Right lobe of liver (tissue), 6 donors: ENCODE measurements around the gene AMPD3. TPM values are rescaled to one million over a fixed set of nuclear protein-coding genes. Genes with fewer than 3 reads are reported as not detected.
A peak's percentile ranks its signal among the peaks of the same experiment; 100 is the strongest.
"Not testable (repeated sequence)": the region's sequence is repeated elsewhere in the genome, so short reads cannot be mapped to it uniquely, and the experiment has no call there.

Experiments
- ATAC-seq, 4 donors: fragments of 200-7000 bp; cut with Tn5 transposase; one replicate each; pipeline ENCODE4 v1.9.1; 2020; ENCODE audit warnings: mild to moderate bottlenecking in 4 of 4, moderate library complexity in 4 of 4
- DNase-seq, 3 donors: peaks; one replicate each; pipeline ENCODE4 v3.0.0-alpha.2; 2020
- H3K27ac ChIP-seq, 3 donors: fragments of 200-600 bp; one replicate each; pipeline ENCODE4 v1.8.0; 2022
- H3K27me3 ChIP-seq, 2 donors: fragments of 200-600 bp; one replicate each; pipeline ENCODE4 v1.8.0; 2022
- H3K36me3 ChIP-seq, 4 donors: fragments of 200-600 bp; sonication (generic) in 1 of 4; one replicate each; pipeline versions ENCODE4 v1.5.1 to v1.8.0; 2017 to 2022; ENCODE audit warnings: control low read depth in 1 of 4
- H3K4me1 ChIP-seq, 4 donors: fragments of 200-600 bp; sonication (generic) in 1 of 4; one replicate each; pipeline versions ENCODE4 v1.5.1 to v1.8.0; 2017 to 2022; ENCODE audit warnings: control low read depth in 1 of 4
- H3K4me3 ChIP-seq, 3 donors: fragments of 200-600 bp; one replicate each; pipeline ENCODE4 v1.8.0; 2022
- H3K9me3 ChIP-seq, 4 donors: fragments of 200-600 bp; sonication (generic) in 1 of 4; one replicate each; pipeline versions ENCODE4 v1.5.1 to v1.8.0; 2017 to 2022; ENCODE audit warnings: control low read depth in 1 of 4
- POLR2A ChIP-seq: fragments of 450-650 bp; IDR thresholded peaks from one replicate; pipeline ENCODE4 v1.6.1; 2017; ENCODE audit warnings: antibody characterized with exemption, mild to moderate bottlenecking
- WGBS: methylation state at CpG from one replicate; pipeline ENCODE4 v1.1.6; 2018; ENCODE audit warnings: low coverage, low lambda C conversion rate; ENCODE audit not compliant: insufficient coverage; ENCODE audit errors: missing lambda C conversion rate; 5-methylcytosine and 5-hydroxymethylcytosine counted together
- intact Hi-C, 2 donors: fragments of 100-400 bp; cut with DNase I; formaldehyde crosslinking; loops; one replicate each; pipeline versions ENCODE4 v1.11.2 to v1.14.1; 2022
- total RNA-seq, 6 experiments: library from RNA; depleted of rRNA in 2 of 6; stranded (reverse); fragments of >200 nt in 2 of 6; fragmentation: NEBNext Ultra II Directional in 3 of 6; extraction: Animal tissue kit (Norgen Biotek cat#: 25700) in 3 of 6; gene quantifications; one replicate each; pipeline versions ENCODE4 v1.1.0 to v1.2.4, GENCODE V29; 2016 to 2023
- TF ChIP-seq, protein P1 (sequence below), 4 donors: fragments of 200-600 bp in 3 of 4; fragments of 450-650 bp in 1 of 4; IDR thresholded peaks; one replicate each; pipeline versions ENCODE4 v1.5.1 to v1.8.0; 2016 to 2022; ENCODE audit warnings: antibody characterized with exemption in 4 of 4, mild to moderate bottlenecking in 2 of 4
- donor health status: DM: no; HTN: yes; CAD: no.
- donor health status: DM: no; HTN: no; CAD: no.
- donor health status: DM: no; HTN: no; CAD: no.
- donor health status: DM: no; HTN: yes; CAD: no.
- donor health status: DM: no; HTN: yes; CAD: no.

AMPD3 gene
- total RNA-seq, 6 experiments from 2014 or later: 0.98 to 5.0 (median 1.8) TPM

DNA sequence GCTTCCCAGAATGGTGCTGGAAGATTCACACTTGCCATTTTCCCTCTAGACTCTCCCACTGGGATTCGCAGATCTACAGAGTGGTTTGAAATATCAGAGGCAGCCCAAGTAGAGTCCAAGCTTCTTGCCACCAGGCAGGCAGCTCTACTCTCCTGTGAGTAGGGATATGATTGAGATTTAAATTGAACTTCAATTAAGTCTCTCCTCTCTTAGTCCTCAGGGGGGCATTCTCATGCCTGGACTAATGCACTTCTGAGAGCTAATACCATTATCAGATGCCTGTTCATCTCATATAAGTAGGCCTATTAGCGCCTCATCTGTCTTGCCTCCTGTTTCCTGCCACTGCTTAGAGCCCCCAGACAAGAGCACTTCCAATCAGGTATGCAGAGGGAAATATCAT, 25.5 kb upstream of the AMPD3 start:
- no peak overlapping the region for H3K4me3 ChIP-seq
- intact Hi-C loops: no loop called here
- H3K9me3 ChIP-seq: no peaks in the 10 kb centered on the region
- H3K36me3 ChIP-seq: no peaks in the 10 kb centered on the region
- TF ChIP-seq, protein P1, sequence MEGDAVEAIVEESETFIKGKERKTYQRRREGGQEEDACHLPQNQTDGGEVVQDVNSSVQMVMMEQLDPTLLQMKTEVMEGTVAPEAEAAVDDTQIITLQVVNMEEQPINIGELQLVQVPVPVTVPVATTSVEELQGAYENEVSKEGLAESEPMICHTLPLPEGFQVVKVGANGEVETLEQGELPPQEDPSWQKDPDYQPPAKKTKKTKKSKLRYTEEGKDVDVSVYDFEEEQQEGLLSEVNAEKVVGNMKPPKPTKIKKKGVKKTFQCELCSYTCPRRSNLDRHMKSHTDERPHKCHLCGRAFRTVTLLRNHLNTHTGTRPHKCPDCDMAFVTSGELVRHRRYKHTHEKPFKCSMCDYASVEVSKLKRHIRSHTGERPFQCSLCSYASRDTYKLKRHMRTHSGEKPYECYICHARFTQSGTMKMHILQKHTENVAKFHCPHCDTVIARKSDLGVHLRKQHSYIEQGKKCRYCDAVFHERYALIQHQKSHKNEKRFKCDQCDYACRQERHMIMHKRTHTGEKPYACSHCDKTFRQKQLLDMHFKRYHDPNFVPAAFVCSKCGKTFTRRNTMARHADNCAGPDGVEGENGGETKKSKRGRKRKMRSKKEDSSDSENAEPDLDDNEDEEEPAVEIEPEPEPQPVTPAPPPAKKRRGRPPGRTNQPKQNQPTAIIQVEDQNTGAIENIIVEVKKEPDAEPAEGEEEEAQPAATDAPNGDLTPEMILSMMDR (IDR thresholded peaks at IDR 0.05): no peak
- no peak for TF ChIP-seq POLR2A
- ATAC-seq: no peak
- no peak for DNase-seq
- no peak overlapping the region for H3K27ac ChIP-seq
- no peaks in the 10 kb centered on the region for H3K4me1 ChIP-seq
- no peaks in the 10 kb centered on the region for H3K27me3 ChIP-seq
- WGBS: 92% methylated on average over 2 of the region's 2 CpGs

DNA sequence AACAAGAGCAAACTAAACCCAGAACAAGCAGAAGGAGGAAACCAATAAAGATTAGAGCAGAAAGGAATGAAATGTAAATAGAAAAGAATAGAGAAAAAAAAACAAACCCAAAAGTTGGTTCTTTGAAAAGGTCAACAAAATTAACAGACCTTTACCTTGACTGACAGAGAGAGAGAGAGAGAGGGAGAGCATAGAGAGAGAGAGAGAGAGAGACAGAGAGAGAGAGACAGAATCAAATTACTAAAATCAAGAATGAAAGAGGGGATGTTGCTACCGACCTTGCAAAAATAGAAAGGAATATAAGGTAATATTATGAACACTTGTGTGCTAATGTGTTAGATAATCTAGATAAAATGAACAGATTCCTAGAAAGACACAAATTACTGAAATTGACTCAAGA, 22.6 kb upstream of the AMPD3 start:
- Histone ChIP-seq H3K9me3 (no peaks in the 10 kb centered on the region), H3K27me3 (no peaks in the 10 kb centered on the region), H3K4me3 (no peak overlapping the region), H3K27ac (no peak overlapping the region), H3K4me1 (no peaks in the 10 kb centered on the region), H3K36me3 (no peaks in the 10 kb centered on the region)
- intact Hi-C loops: no loop called here
- no peak for ATAC-seq
- no peak for DNase-seq
- 43% methylated on average over 1 of the region's 1 CpG for WGBS
- TF ChIP-seq, protein P1 (IDR thresholded peaks at IDR 0.05): no peak
- no peak for TF ChIP-seq POLR2A

DNA sequence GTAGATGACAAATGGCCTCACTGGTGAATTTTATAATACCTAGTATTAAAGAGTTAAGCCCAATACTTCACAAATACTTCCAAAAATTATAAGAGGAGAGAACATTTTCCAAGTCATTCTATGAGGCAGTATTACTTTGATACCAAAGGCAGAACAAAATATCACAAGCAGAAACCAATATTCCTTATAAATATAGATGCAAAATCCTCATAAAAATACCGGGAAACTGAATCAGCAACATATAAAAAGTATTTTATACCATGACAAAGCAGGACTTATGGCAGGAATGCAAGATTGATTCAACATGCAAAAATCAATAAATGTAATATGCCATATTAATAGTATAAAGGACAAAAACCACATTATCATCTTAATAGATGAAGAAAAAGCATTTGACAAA, 22.1 kb upstream of the AMPD3 start:
- Histone ChIP-seq H3K9me3 (no peaks in the 10 kb centered on the region), H3K4me1 (no peaks in the 10 kb centered on the region), H3K27ac (no peak overlapping the region), H3K27me3 (no peaks in the 10 kb centered on the region), H3K4me3 (no peak overlapping the region), H3K36me3 (no peaks in the 10 kb centered on the region)
- no peak for ATAC-seq
- WGBS: 56% methylated on average over 1 of the region's 1 CpG
- DNase-seq: no peak
- TF ChIP-seq POLR2A: no peak
- TF ChIP-seq, protein P1 (IDR thresholded peaks at IDR 0.05): no peak
- intact Hi-C loops: no loop called here

DNA sequence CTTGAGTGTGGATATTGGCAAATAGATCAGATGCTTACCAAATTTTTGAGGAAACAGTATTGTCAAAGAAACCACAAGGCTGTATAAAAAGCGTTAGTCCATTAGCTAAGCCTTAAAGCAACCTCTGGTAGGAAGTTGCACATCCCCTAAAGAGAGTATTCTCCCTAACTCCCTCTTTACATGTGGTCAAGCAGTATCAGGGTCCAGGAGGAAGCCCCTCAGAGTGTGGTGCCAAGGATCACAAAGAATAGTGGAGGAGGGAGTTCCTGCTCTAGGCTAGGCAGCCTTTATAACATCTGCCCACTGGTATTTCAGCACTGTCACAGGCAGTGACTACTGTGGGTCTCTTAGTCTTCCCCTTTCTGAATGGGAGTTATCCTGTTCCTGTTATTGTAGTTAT, 18.8 kb upstream of the AMPD3 start:
- no peak overlapping the region for H3K27ac ChIP-seq
- 50% methylated on average over 1 of the region's 1 CpG for WGBS
- TF ChIP-seq, protein P1 (IDR thresholded peaks at IDR 0.05): no peak
- TF ChIP-seq POLR2A: no peak

DNA sequence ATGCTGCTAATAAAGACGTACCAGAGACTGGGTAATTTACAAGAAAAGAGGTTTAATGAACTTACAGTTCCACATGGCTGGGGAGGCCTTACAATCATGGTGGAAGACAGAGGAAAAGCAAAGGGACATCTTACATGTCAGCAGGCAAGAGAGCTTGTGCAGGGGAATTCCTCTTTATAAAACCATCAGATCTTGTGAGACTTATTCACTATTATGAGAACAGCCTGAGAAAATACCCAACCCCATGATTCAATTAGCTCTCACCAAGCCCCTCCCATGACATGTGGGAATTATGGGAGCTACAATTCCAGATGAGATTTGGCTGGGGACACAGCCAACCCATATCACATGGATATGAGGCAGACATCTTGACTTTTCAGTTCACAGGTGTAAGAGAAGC, 18.4 kb upstream of the AMPD3 start:
- DNase-seq, H3K36me3 ChIP-seq, H3K4me3 ChIP-seq, H3K27ac ChIP-seq, intact Hi-C loops, H3K27me3 ChIP-seq, ATAC-seq, H3K9me3 ChIP-seq, H3K4me1 ChIP-seq: not testable (repeated sequence)
- 44% methylated on average over 1 of the region's 1 CpG for WGBS

More for the DNA sequence above, 18.8 kb upstream of the AMPD3 start:
- ATAC-seq (peak; percentile 19 to 45 (median 37)), DNase-seq (no peak)
- Histone ChIP-seq H3K9me3 (no peaks in the 10 kb centered on the region), H3K4me1 (no peaks in the 10 kb centered on the region), H3K36me3 (no peaks in the 10 kb centered on the region), H3K4me3 (no peak overlapping the region), H3K27me3 (no peaks in the 10 kb centered on the region)
- intact Hi-C loops: no loop called here
